Measurements from ENCODE around the gene HOOK1. TPM values are rescaled to one million over a fixed set of nuclear protein-coding genes. Genes with fewer than 3 reads are reported as not detected.

The HOOK1 gene
- polyA plus RNA-seq, 1 of the 3 experiments (the other 2 are of a cell fraction), result 0.35 TPM

- H3K4me1 ChIP-seq (ENCODE audit: control insufficient read depth in 1 of 2, insufficient read depth in 2 of 2, low read depth in 1 of 2, low read length in 1 of 2), result no peaks in the 10 kb centered on the region; a peak in 1 of 4 replicates
- peak; percentile 26 for DNase-seq
- H3K9me2 ChIP-seq, result no peaks in the 10 kb centered on the region
- ChIA-PET POLR2A (no interaction called here), CTCF (interaction anchor here (0.7 to 6.2 kb wide), 7 partner anchors 9 to 71 kb away, joined by 3 to 50 read pairs (median 3); no protein-coding TSS in a partner anchor)
- no peak overlapping the region for H3K9ac ChIP-seq
- no peaks in the 10 kb centered on the region for H3K27me3 ChIP-seq (ENCODE audit: insufficient read depth)
- H3K79me2 ChIP-seq (ENCODE audit: insufficient read depth), result no peaks in the 10 kb centered on the region
- no peak overlapping the region for H3K4me2 ChIP-seq
- no peak overlapping the region; a peak in 1 of 4 replicates for H3K4me3 ChIP-seq (ENCODE audit: low read depth in 2 of 2, low read length in 1 of 2)
- no peak overlapping the region for H3K27ac ChIP-seq (ENCODE audit: low read depth in 2 of 2, low read length in 1 of 2)
- TF ChIP-seq TCF12 (IDR thresholded peaks at IDR 0.05), result no peak
- no peak for TF ChIP-seq USF2 (IDR thresholded peaks at IDR 0.05; ENCODE audit: borderline replicate concordance, low read depth, low read length)
- TF ChIP-seq RAD21 (IDR thresholded peaks at IDR 0.05; ENCODE audit: low read length), result peak; percentile 62
- no peak for TF ChIP-seq NRF1 (IDR thresholded peaks at IDR 0.05; ENCODE audit: low read depth, low read length)
- no peak for TF ChIP-seq GABPA (IDR thresholded peaks at IDR 0.05; ENCODE audit: low read depth)
- TF ChIP-seq RCOR1 (IDR thresholded peaks at IDR 0.05; ENCODE audit: low read length), result no peak
- TF ChIP-seq CHD2 (IDR thresholded peaks at IDR 0.05; ENCODE audit: low read length, partially characterized antibody), result no peak
- TF ChIP-seq PBX3 (IDR thresholded peaks at IDR 0.05), result no peak
- no peak for TF ChIP-seq RFX5 (IDR thresholded peaks at IDR 0.05; ENCODE audit: low read length)
- no peak for TF ChIP-seq MAX (IDR thresholded peaks at IDR 0.05; ENCODE audit: low read depth)
- TF ChIP-seq GATA2 (CRISPR knock-in tag; IDR thresholded peaks at IDR 0.05), result no peak
- TF ChIP-seq FOXJ3 (CRISPR knock-in tag; IDR thresholded peaks at IDR 0.05), result no peak
- no peak for TF ChIP-seq TEAD4 (IDR thresholded peaks at IDR 0.05; ENCODE audit: borderline replicate concordance, insufficient read depth)
- TF ChIP-seq IRF3 (IDR thresholded peaks at IDR 0.05; ENCODE audit: low read depth, low read length), result no peak
- no peak for TF ChIP-seq SIN3A (IDR thresholded peaks at IDR 0.05; ENCODE audit: borderline replicate concordance, low read depth, low read length)
- TF ChIP-seq REST (IDR thresholded peaks at IDR 0.05; ENCODE audit: low read depth, low read length), result no peak
- peak; percentile 53 for TF ChIP-seq CTCF (IDR thresholded peaks at IDR 0.05)
- TF ChIP-seq ELF1 (IDR thresholded peaks at IDR 0.05), result no peak
- peak; percentile 49; the same call in 1 of the 2 replicates for TF ChIP-seq SMC3 (IDR thresholded peaks at IDR 0.05; ENCODE audit: low read depth, low read length)
- no peak overlapping the region for H2AFZ ChIP-seq (ENCODE audit: low read depth)
- no peaks in the 10 kb centered on the region for H3F3A ChIP-seq (replicated peaks; ENCODE audit: insufficient read depth)
- no peaks in the 10 kb centered on the region for H4K20me1 ChIP-seq (ENCODE audit: insufficient read depth)
- no peaks in the 10 kb centered on the region for H3K9me3 ChIP-seq
- WGBS (ENCODE audit: low lambda C conversion rate), result 61% methylated on average over 5 of the region's 5 CpGs
- no peaks in the 10 kb centered on the region for H3K36me3 ChIP-seq (replicated peaks in 1 of 2; ENCODE audit: control insufficient read depth in 1 of 2, insufficient read depth in 2 of 2, low read length in 1 of 2)
Measured at GRCh38 chr1:59879574-59879973, 64.8 kb downstream of the HOOK1 start.

Data from SK-N-SH (cell line).